GM19099 (cell line): ENCODE results near the gene THEM5.

Source experiments
- POLR2A ChIP-seq: IDR thresholded peaks from 3 replicates; pipeline ENCODE4 v1.6.1; 2011; ENCODE audit warnings: low read depth; ENCODE audit not compliant: insufficient read length; ENCODE audit errors: extremely low read depth

THEM5 gene

DNA sequence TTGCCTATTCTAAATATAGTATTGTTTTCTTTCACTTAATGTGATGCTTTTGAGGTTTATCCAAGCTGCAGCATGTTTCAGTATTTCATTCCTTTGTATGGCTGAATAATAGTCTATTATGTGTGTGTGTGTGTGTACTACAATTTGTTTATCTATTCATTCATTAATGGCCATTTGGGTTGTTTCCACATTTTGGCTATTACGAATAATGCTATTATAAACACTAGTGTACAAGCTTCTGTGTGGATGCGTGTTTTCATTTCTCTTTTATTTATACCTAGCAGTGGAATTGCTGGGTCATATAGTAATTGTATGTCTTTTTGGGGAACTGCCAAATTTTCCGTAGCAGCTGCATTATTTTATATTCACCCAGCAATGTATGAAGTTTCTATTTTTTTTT is 15.0 kb upstream of the THEM5 start:
- no peak for TF ChIP-seq POLR2A

DNA sequence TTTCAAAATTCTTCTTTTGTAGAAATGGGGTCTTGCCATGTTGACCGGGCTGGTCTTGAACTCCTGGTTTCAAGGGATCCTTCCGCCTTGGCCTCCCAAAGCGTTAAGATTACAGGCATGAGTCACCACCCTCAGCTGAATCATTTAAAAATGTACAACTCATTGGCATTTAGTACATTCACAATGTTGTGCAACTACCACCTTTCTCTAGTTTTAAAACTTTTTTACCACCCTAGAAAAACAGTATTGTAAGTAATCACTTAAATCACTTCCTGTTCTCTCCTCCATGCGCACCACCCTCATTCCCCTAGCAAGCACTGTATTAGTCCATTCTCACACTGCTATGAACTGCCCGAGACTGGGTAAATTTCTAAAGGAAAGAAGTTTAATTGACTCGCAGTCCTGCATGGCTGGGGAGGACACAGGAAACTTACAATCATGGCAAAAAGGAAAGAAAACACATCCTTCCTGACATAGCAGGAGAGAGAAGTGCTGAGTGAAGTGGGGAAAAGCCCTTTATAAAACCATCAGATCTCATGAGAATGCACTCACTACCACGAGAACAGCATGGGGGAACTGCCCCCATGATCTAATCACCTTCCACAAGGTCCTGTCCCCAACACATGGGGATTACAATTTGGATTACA is 14.4 kb upstream of the THEM5 start:
- no peak for TF ChIP-seq POLR2A

DNA sequence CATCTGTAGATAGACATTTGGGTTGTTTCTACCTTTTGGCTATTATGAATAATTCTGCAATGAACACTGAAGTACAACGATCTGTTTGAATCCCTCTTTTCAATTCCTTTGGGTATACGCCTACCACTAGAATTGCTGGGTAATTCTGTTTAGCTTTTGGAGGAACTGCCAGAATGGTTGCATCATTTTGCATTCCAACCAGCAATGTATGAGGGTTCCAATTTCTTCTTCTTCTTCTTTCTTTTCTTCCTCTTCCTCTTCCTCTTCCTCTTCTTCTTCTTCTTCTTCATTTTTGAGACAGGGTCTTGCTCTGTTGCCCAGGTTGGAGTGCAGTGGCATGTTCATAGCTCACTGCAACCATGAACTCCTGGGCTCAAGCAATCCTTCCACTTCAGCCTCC is 13.8 kb upstream of the THEM5 start:
- no peak for TF ChIP-seq POLR2A

DNA sequence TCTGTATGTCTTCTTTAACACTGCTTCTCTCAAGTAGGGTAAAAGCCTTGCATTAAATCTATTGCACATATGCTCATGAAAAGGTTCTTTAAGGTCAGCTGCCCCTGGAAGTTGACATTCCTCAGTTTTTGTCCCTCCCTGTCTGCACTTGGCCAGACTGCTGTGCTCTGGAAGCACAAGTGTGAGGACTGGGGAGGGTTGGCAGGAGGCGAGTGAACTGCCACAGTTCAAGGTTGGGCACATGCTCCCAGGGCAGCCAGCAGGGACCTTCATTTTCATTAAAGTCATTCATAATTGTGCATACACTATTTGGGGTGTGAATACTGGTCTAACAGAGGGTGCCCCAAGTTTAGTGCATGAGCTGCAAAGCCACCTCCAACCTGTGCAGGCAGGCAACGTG is 10.9 kb upstream of the THEM5 start:
- TF ChIP-seq POLR2A, result no peak

DNA sequence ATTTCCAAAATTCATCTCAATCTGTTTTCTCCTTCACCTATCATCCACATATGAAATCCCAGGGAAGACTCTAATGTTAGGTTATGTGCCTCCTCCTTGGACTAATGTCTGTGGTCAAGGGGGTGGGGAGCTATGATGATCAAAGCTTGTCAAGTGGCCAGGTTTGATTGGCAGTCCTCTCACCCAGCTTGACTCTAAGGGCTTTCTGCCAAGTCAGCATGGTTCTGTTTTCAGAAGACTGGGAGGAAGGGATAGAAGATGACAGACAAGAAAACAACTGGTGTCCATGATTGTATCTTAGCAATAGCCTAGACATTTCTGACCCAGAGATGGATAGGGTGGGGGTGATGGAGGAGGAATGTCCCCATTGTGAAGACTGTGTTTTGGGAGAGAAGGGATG is 9.1 kb upstream of the THEM5 start:
- no peak for TF ChIP-seq POLR2A

DNA sequence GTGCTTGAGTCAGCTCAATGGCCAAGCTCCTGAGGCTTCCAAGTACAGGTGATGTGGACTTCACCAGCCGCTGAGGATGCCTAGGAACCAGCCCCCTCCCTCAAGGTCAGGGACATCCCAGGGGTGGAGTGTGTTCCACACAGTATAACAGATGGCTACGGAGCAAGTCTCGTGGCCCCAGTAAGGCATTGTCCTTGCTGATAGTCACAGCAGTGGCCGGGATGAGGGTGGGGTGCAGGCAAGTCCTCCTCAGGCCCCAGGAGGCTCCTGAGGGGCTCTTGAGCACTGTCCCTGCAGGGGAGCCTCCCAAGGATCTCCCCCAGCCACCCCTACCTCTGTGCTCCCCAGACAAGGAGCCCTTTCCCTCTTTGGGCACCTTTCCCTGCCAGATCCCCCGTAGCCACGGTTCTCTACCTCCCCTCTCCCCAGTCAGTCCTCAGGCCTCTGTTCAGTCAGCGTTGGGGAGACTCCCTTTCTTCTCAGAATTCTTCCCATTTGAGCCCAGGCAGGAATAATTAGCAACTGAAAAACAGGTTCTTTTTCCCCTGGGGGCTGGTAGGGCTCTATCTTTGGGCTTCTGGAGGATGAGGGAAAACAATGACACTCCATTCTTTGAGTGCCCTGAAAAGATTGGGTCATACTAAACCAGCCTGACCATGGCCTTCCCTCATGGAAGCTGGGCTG is 7.1 kb upstream of the THEM5 start:
- TF ChIP-seq POLR2A, result no peak

DNA sequence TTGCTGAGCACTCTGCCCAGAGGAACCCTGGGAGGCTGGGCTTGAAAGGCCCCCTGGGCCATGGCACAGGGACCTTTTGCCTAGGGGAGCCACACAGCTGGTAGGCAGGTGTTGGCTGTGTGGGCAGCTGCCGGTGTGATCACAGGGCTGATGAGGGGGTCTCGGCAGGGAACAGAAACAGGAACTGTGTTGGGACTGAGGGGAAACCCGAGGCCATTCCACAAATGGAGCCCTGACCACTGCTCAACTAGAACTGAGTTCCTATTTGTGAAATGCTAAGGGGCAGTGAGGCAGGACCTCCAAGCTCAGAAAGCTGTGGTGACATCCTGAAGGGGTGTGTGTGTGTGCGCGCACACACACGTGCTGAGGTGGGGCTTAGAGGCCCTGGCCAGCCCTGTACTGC is 6.4 kb upstream of the THEM5 start:
- TF ChIP-seq POLR2A, result no peak

DNA sequence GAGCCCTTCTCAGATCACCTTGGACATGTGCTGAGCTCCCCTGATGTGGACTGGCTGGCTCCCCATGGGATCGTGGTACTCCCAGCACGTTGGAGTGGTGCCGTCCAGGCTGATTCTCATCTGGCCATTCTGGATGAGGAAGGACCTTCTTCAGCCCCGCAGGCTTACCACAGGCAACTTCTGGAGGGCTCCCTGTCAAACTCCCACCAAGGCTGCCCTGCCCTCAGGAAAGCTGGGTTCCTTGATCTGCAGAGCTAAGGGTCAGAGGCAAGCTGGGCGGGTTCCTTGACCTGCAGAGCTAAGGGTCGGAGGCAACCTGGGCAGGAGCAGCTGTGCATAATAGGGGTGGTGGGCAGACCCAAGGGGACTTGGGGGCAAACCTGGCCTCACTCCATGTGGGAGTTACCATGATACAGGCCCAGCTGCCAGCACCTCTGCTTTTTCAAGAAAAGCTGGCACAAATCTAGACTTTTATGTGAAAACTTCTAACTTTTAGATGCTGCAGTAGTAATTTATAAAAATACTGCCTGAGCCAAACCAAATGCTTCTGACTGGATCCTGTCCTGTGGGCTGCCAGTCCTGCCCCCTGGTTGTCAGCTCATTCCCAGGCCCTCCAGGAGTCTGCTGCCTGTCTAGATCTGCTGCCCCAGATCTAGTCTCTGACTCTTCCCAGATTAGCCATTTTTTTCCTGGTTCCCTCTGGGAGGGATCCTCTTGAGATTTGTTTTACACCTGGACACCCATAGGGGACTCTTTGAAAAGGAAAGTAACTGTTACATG is 5.6 kb upstream of the THEM5 start:
- TF ChIP-seq POLR2A, result no peak

DNA sequence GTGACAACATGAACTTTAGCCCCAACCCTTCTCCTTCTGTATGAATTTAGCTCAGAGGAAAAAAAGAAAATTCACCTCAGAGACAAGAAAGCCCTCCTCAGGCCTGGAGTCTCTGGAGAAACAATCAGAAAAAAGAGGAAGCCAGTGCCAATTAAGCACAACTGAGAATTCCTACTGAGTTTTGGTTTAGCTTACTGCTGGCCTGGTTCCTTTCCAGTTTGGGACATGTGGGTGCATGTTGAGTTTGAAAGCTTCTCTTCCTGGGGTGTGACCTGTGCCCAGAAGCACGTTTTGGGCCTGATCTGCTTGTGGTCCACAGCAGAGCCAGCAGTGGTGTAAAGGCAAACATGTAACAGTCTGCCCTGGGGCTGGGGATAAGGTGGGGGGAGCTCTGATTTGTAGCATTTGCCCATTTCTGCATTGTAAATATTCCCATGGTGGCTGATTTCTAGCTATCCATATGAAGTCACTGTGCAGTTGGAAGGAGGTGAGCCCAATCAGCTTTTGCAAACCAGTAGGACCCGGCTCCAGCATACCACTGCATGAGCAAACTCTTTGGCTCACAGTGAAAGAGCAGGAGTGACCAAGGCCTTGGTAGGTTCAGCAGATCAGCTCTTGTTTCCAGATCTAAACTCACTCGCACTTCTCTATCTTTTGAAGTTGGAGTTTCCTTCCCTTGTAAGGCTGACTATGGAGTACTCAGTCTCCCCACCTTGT is 4.7 kb upstream of the THEM5 start:
- TF ChIP-seq POLR2A, result no peak

DNA sequence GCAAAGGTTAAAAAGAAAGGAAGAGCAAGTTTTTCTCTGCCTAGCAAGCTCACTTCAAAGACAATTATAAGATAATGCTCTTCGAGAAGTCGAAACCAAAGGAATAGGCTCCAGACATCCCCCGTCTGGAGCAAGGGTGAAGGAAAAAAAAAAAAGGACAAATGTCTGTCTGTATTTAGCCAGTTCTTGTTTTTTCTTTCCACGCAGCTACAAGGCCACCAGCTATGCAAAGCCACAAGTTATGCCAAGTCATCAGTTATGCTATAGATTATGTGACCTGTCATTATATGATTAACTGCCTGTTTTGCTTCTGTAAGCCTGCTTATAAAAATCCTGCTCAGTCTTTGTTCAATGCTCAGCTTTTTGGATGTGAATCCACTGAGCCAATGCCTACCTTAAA is 2.4 kb upstream of the THEM5 start:
- TF ChIP-seq POLR2A, result no peak

DNA sequence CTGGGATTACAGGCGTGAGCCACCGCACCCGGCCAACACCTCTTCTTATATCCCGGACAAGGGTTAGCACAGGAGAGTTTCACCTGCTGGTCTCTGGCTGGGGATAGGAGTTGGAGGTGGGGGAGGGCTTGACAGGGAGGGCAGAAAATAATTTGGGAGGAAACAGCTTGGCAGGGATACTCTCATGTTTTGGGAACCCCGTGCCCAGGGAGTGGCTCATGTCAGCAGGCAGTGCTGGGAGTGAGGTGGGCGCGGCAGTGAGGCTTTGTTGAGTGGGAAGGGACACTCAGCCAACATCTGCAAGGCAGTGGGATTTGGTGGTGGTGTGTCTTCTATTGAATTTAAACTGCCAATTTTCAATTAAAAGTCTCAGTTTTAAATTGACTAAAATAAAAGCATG is 1.1 kb upstream of the THEM5 start:
- no peak for TF ChIP-seq POLR2A

DNA sequence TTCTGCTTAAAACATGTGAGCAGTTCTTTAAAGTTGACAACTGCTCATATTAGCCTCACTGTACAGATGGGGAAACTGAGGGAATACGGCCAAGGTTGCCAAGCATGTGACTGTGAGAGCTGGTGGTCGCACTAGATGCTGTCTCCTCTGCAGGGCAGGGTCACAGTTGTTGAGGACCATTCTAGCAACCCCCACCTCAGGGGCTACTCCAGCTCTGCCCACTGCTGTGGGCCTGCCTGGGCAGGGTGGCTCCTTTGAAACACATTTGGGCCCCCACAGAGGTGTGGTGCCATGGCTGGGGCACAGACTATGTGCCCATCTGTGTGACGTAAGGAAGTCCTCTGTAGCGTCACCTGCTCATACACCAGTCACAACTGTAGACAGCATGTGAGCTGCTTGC is 779 bp downstream of the THEM5 start:
- TF ChIP-seq POLR2A, result no peak

DNA sequence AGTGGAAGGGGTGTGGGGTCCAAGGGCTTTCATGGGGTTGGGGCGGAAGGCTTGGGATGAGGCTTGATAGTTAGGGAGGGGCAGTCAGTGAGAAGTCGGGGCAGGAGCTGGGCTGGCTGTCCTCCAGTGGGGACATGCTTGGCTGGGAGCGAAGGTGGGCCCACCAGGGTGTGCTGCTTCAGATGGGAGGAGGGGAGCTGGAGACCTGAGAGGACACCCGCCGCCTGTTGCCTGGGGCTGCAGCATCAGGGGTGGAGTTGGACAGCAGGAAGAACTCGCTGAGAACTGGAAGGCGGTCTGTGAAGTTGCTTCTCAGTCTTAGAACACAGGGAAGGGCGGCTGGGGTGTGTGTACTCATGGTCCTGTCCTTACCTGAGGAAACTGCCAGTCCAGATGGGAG is 1.6 kb downstream of the THEM5 start:
- no peak for TF ChIP-seq POLR2A

DNA sequence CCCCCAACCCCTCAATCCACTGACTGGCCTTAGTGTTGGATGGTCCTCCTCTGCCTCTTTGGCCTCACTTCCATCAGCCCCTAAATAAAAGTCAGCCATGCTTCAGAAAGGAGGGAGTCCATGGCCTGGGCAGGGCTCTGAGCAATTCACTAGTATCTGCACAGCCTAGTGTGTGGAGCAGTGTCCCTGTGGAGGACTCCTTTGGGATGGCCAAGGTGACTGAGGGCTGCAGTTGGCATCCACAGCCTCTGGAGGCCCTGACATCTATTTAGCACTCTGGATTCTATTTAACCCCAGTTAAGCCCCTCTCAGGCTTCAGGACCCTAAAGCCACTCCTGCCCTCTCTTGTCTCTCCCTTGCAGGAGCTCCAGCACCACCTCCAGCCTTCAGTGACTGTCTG is 3.6 kb downstream of the THEM5 start:
- no peak for TF ChIP-seq POLR2A

DNA sequence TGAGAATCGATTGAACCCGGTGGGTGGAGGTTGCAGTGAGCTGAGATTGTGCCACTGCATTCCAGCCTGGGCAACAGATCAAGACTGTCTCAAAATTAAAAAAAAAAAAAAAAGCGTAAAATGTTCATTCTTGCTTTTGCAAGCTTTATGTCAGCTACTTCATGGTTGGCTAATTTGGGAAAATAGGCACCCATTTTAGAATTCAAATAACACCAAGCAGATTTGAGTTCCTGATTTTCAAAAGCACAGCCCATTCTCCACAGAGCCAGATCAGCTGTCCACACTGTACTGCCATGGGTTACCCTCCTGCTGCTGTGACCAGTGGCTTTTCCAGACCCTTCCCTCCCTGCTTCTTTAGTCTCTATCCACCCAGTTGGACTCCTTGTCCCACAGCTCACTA is 4.4 kb downstream of the THEM5 start:
- TF ChIP-seq POLR2A, result no peak
